Hepatocyte (in vitro differentiated cells): ENCODE data around the gene CSTF3.

Experiments
- EZH2 ChIP-seq: fragments of 200-600 bp; sonication (generic); IDR thresholded peaks from 2 replicates; pipeline ENCODE4 v1.6.1; 2016; ENCODE audit warnings: antibody characterized with exemption, mild to moderate bottlenecking, borderline replicate concordance
- EZH2phosphoT487 ChIP-seq: fragments of 200-600 bp; sonication (generic); IDR thresholded peaks from one replicate; pipeline ENCODE4 v1.6.1; 2018; ENCODE audit warnings: antibody characterized with exemption, mild to moderate bottlenecking, low read depth, moderate library complexity; ENCODE audit not compliant: unreplicated experiment, severe bottlenecking
- TF ChIP-seq, protein P1 (sequence below): fragments of 200-600 bp; sonication (generic); IDR thresholded peaks from 2 replicates; pipeline ENCODE4 v1.5.1; 2016; ENCODE audit warnings: antibody characterized with exemption, mild to moderate bottlenecking; ENCODE audit not compliant: poor library complexity

DNA sequence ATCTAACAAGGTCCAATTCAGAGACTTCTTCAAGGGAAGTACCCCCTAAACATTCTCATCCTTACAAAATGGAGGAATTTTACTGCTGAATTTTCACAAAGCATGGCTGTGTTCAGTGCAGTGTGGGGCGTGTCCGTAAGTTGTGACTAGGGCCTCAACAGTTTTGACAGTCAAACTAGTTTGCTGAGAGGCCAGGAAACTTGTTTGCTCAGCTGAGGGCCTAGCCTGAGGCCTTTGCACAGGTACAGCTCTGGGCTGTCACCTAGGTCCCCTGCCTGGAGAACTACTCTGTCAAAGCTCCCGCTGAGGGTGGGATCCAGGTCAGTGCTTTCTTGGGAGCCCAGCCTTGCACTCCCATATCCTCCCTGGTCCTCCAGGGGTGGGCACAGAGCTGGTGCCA is 94.0 kb downstream of the CSTF3 start:
- TF ChIP-seq, protein P1, sequence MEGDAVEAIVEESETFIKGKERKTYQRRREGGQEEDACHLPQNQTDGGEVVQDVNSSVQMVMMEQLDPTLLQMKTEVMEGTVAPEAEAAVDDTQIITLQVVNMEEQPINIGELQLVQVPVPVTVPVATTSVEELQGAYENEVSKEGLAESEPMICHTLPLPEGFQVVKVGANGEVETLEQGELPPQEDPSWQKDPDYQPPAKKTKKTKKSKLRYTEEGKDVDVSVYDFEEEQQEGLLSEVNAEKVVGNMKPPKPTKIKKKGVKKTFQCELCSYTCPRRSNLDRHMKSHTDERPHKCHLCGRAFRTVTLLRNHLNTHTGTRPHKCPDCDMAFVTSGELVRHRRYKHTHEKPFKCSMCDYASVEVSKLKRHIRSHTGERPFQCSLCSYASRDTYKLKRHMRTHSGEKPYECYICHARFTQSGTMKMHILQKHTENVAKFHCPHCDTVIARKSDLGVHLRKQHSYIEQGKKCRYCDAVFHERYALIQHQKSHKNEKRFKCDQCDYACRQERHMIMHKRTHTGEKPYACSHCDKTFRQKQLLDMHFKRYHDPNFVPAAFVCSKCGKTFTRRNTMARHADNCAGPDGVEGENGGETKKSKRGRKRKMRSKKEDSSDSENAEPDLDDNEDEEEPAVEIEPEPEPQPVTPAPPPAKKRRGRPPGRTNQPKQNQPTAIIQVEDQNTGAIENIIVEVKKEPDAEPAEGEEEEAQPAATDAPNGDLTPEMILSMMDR = no peak
- TF ChIP-seq EZH2 (no peak), EZH2phosphoT487 (no peak)
